Lung (tissue), 12 donors: ENCODE results near the gene HHIP. TPM values are rescaled to one million over a fixed set of nuclear protein-coding genes. Genes with fewer than 3 reads are reported as not detected.
"Not testable (repeated sequence)": the region's sequence is repeated elsewhere in the genome, so short reads cannot be mapped to it uniquely, and the experiment has no call there.

ENCODE experiments used
- ATAC-seq: fragments of 200-7000 bp; cut with Tn5 transposase; one replicate; pipeline ENCODE4 v1.9.1; 2020; ENCODE audit warnings: moderate number of reproducible peaks; ENCODE audit not compliant: insufficient read depth, low FRiP score
- DNase-seq, 3 donors: peaks; one replicate each; pipeline ENCODE4 v3.0.0-alpha.2; 2013 to 2017
- H3K27ac ChIP-seq, 2 donors: one replicate each; pipeline ENCODE4 v1.5.1; 2013; ENCODE audit warnings: mild to moderate bottlenecking in 2 of 2, moderate library complexity in 2 of 2, control low read depth in 1 of 2, inconsistent platforms in 1 of 2, low read depth in 1 of 2, low read length in 1 of 2
- H3K27me3 ChIP-seq, 3 donors: one replicate each; pipeline ENCODE4 v1.5.1; 2013; ENCODE audit warnings: low read length in 2 of 3; ENCODE audit not compliant: control insufficient read depth in 3 of 3, insufficient read depth in 3 of 3
- H3K36me3 ChIP-seq, 4 donors: one replicate each; pipeline ENCODE4 v1.5.1; 2013; ENCODE audit warnings: low read length in 4 of 4, mild to moderate bottlenecking in 1 of 4, moderate library complexity in 1 of 4; ENCODE audit not compliant: control insufficient read depth in 4 of 4, insufficient read depth in 4 of 4
- H3K4me1 ChIP-seq, 5 donors: one replicate each; pipeline ENCODE4 v1.5.1; 2013; ENCODE audit warnings: low read length in 5 of 5, mild to moderate bottlenecking in 2 of 5, moderate library complexity in 1 of 5; ENCODE audit not compliant: control insufficient read depth in 5 of 5, insufficient read depth in 5 of 5
- H3K4me3 ChIP-seq: one replicate; pipeline ENCODE4 v1.5.1; 2013; ENCODE audit warnings: mild to moderate bottlenecking, control low read depth, moderate library complexity
- H3K9ac ChIP-seq, 2 donors: one replicate each; pipeline ENCODE4 v1.5.1; 2013; ENCODE audit warnings: low read length in 2 of 2, control low read depth in 1 of 2; ENCODE audit not compliant: insufficient read depth in 1 of 2
- H3K9me3 ChIP-seq, 4 donors: one replicate each; pipeline ENCODE4 v1.5.1; 2013; ENCODE audit warnings: low read length in 3 of 4, mild to moderate bottlenecking in 1 of 4, moderate library complexity in 1 of 4; ENCODE audit not compliant: control insufficient read depth in 4 of 4, insufficient read depth in 3 of 4
- CTCF ChIP-seq: IDR thresholded peaks from 2 replicates; pipeline ENCODE4 v1.5.1; 2012; ENCODE audit warnings: mild to moderate bottlenecking; ENCODE audit errors: control extremely low read depth, extremely low read depth
- WGBS, 2 donors: extraction: QIAGEN DNeasy Blood & Tissue Kit; methylation state at CpG; one replicate each; pipeline ENCODE4 v1.1.7; 2013; 5-methylcytosine and 5-hydroxymethylcytosine counted together
- polyA plus RNA-seq, 2 donors: library from polyadenylated mRNA; stranded (reverse); fragments of 200-250 nt; gene quantifications; one replicate each; pipeline ENCODE4 v1.2.1, GENCODE V29; 2013
- total RNA-seq, 2 donors: library from RNA; depleted of rRNA in 1 of 2; stranded (reverse); fragments of >200 nt in 1 of 2; gene quantifications; one replicate each; pipeline ENCODE4 v1.2.1, GENCODE V29; 2014 to 2021
- donor health status: control.
- donor health status: control.
- donor health status: Bipolar disorder and iron deficiency.
- donor health status: healthy.
- donor health status: DM: yes; HTN: yes; CAD: no.

The HHIP gene
- total and polyA plus RNA-seq, 4 donors, result 11.6 to 116 (median 90.2) TPM

- DNase-seq, result no peak
- no peak overlapping the region for H3K9ac ChIP-seq
- no peak for TF ChIP-seq CTCF
- no peak overlapping the region for H3K27ac ChIP-seq
- H3K9me3 ChIP-seq, result peaks cover 0 to 2% (median 0%) of the 10 kb centered on the region in 4 donors
- no peak overlapping the region for H3K4me3 ChIP-seq
- WGBS, 2 donors, result 92 to 97% methylated on average over 1 of the region's 1 CpG
- H3K27me3 ChIP-seq, result no peaks in the 10 kb centered on the region
- peaks cover 0 to 3% (median 0%) of the 10 kb centered on the region in 5 donors for H3K4me1 ChIP-seq
- ATAC-seq, result no peak
- no peaks in the 10 kb centered on the region for H3K36me3 ChIP-seq
Observed at GRCh38 chr4:144757969-144758368, 112.0 kb downstream of the HHIP start.

- not testable (repeated sequence) for H3K36me3 ChIP-seq, DNase-seq, H3K27ac ChIP-seq, ATAC-seq, H3K9me3 ChIP-seq, H3K4me3 ChIP-seq, H3K9ac ChIP-seq, H3K4me1 ChIP-seq, H3K27me3 ChIP-seq
- WGBS, 2 donors, result 61 to 63% methylated on average over 8 of the region's 8 CpGs
Observed at GRCh38 chr4:144768809-144769208, 122.9 kb downstream of the HHIP start.

- ATAC-seq, result no peak
- Histone ChIP-seq H3K9ac (no peak overlapping the region), H3K27ac (no peak overlapping the region), H3K4me1 (no peaks in the 10 kb centered on the region), H3K27me3 (no peaks in the 10 kb centered on the region), H3K36me3 (no peaks in the 10 kb centered on the region), H3K4me3 (no peak overlapping the region), H3K9me3 (peaks cover 0 to 2% (median 0%) of the 10 kb centered on the region in 4 donors)
- DNase-seq, result no peak
- TF ChIP-seq CTCF, result no peak
- 78 to 91% methylated on average over 2 of the region's 2 CpGs for WGBS, 2 donors
Observed at GRCh38 chr4:144778364-144778763, 132.4 kb downstream of the HHIP start.

- TF ChIP-seq CTCF, result no peak
- Histone ChIP-seq H3K4me3 (no peak overlapping the region), H3K4me1 (no peaks in the 10 kb centered on the region), H3K9me3 (peaks cover 0 to 2% (median 0%) of the 10 kb centered on the region in 4 donors), H3K27me3 (no peaks in the 10 kb centered on the region), H3K27ac (no peak overlapping the region), H3K9ac (no peak overlapping the region), H3K36me3 (no peaks in the 10 kb centered on the region)
- 52 to 56% methylated on average over 5 of the region's 5 CpGs for WGBS, 2 donors
- no peak for ATAC-seq
- DNase-seq, result no peak
Observed at GRCh38 chr4:144782345-144782744, 136.4 kb downstream of the HHIP start.
